Left forelimb (tissue), 1 donor: Measurements from ENCODE around the gene SRPK3.

Experiments
- DNase-seq: peaks from one replicate; pipeline ENCODE4 v3.0.0-alpha.2; 2018; ENCODE audit warnings: low spot score

SRPK3 gene

DNA sequence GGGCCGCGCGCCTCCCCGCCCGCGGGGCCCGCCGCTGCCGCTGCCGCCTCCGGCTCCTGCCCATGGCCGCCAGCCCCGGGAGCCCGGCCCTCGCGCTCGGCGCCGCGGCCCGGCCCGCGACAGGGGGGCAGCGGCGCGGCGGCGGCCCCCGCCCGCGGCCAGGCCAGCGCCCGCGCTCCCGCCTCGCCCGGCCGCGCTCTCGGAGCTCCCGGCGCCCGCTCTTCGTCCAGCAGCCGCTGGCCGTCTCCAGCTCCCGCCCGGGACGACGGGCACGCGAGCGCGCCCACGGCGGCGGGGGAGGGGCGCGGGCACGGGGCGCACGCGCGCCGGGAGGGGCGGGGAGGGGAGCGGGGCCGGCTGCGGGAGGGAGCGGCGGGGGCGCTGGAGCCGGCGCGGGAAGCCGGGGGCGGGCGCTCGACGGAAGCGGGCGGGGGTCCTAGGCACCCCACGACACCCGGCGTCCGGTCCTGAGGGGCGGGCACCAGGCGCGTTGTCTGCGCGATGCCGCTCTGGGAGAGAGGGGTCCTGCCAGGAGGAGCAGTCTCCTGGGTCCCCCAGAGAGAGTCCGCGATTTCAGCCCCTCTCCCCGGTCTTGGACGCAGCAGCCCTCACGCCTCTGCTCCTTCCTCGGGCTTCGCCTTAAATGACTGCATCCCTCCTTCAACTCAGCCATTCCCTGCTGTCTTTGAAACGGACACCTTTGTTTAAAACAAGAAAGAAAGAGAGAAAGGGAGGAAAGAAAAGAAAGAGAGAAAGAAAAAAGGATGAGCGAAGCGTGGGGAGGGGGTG lies 50.0 kb downstream of the SRPK3 start:
- no peak for DNase-seq

DNA sequence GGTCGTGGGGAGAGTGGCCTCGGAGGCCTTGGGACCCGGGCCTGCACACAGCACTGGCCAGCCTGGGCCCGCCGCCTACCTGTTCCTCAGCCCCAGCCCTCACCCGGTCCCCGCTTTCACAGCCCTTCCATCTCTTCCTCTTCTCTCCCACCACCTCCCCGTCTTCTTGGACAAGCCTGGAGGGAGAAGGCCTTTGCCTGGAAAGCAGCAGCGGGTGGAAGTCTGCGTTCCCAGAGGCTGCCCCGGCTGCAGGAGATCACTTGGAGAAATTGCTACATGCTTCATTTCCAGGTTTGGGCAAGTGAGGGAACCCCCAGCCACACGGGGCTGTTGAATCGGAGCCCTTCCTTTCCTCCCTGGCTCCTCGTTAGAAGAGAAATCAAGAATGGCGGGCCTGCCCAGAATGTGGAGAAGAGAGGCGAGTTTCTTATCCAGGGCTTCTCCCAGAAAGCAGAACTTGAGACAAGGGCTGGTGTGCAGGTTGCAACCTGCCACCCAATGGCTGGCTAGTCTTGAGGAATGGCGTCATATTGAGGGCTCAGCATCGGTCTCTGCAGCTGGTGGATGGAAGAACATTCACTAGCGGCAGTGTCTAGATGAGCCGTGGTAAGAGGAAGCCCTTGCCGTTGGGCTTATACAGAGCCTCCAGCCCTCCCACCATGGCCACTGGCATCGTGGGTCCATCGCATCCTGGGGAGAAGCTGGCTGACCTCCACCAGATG lies 50.7 kb downstream of the SRPK3 start:
- no peak for DNase-seq

DNA sequence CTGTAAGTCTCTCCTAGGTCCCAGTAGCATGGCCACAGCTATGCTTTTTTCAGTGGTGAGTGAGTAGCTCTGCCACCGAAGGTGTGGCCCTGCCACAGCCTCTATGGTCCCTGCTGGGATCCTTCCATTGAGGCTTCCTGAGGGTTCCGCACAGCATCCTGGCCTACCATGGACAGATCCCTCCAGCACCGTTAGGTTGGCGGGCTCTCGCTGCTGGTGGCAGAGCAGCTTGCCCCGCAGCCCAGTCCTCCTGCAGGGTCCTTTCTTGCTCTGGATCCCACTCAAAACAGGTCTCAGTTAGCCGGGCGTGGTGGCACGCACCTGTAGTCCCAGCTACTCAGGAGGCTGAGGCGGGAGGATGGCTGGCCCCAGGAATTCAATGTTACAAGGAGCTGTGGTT lies 51.9 kb downstream of the SRPK3 start:
- no peak for DNase-seq
